Right cardiac atrium (tissue), 5 donors: ENCODE data around the gene PROK2. TPM values are rescaled to one million over a fixed set of nuclear protein-coding genes. Genes with fewer than 3 reads are reported as not detected.
A peak's percentile ranks its signal among the peaks of the same experiment; 100 is the strongest.

ENCODE experiments used
- ATAC-seq, 2 donors: fragments of 200-7000 bp; cut with Tn5 transposase; one replicate each; pipeline versions ENCODE4 v1.8.0 to v1.9.1; 2020; ENCODE audit warnings: moderate library complexity in 2 of 2, mild to moderate bottlenecking in 1 of 2
- DNase-seq, 3 donors: peaks; one replicate each; pipeline ENCODE4 v3.0.0-alpha.2; 2020
- H3K27ac ChIP-seq: one replicate; pipeline ENCODE4 v1.5.1; 2013; ENCODE audit warnings: mild to moderate bottlenecking, low read length, control low read depth, moderate library complexity
- H3K27me3 ChIP-seq: one replicate; pipeline ENCODE4 v1.6.1; 2013; ENCODE audit not compliant: control insufficient read depth, insufficient read depth
- H3K4me1 ChIP-seq: one replicate; pipeline ENCODE4 v1.6.1; 2013; ENCODE audit warnings: low read length; ENCODE audit not compliant: control insufficient read depth, insufficient read depth
- H3K4me3 ChIP-seq: one replicate; pipeline ENCODE4 v1.5.1; 2013; ENCODE audit warnings: low read length, control low read depth
- H3K9me3 ChIP-seq: one replicate; pipeline ENCODE4 v1.6.1; 2013; ENCODE audit warnings: low read length; ENCODE audit not compliant: control insufficient read depth
- WGBS: extraction: QIAGEN DNeasy Blood & Tissue Kit; methylation state at CpG from one replicate; pipeline ENCODE4 v1.1.7; 2013; 5-methylcytosine and 5-hydroxymethylcytosine counted together
- intact Hi-C, 4 donors: fragments of 100-400 bp; cut with DNase I; formaldehyde crosslinking; loops; one replicate each; pipeline versions ENCODE4 v1.11.0 to v1.14.0; 2022 to 2023
- polyA plus RNA-seq: library from polyadenylated mRNA; stranded (reverse); fragments of 200-250 nt; gene quantifications from one replicate; pipeline ENCODE4 v1.2.3, GENCODE V29; 2013
- total RNA-seq, 4 donors: library from RNA; stranded (reverse); fragmentation: NEBNext Ultra II Directional; extraction: Animal tissue kit (Norgen Biotek cat#: 25700); gene quantifications; one replicate each; pipeline ENCODE4 v1.2.1, GENCODE V29; 2021
- donor health status: healthy with polysubstance abuse.
- donor health status: DM: no; HTN: yes; CAD: no.
- donor health status: DM: no; HTN: no; CAD: no.
- donor health status: DM: no; HTN: yes; CAD: no; lungs with severe emphysema.
- donor health status: DM: yes; HTN: yes; CAD: no.

Gene PROK2
- total and polyA plus RNA-seq, 5 donors = 0.11 to 0.31 (median 0.15) TPM; not detected in 2

- Histone ChIP-seq H3K4me1 (no peaks in the 10 kb centered on the region), H3K4me3 (no peak overlapping the region)
Measured at GRCh38 chr3:71809321-71810026, 24.5 kb upstream of the PROK2 start.

GRCh38 chr3:71806736-71807135, 21.8 kb upstream of the PROK2 start:
- DNase-seq (no peak), ATAC-seq (no peak)
- WGBS = 73% methylated on average over 3 of the region's 3 CpGs
- intact Hi-C loops = no loop called here
- H3K4me1 ChIP-seq = no peaks in the 10 kb centered on the region
- H3K4me3 ChIP-seq = no peak overlapping the region
- peaks cover 3% of the 10 kb centered on the region for H3K27me3 ChIP-seq
- no peak overlapping the region for H3K27ac ChIP-seq
- no peaks in the 10 kb centered on the region for H3K9me3 ChIP-seq

More at GRCh38 chr3:71809321-71810026, 24.5 kb upstream of the PROK2 start:
- ATAC-seq (no peak), DNase-seq (no peak)
- WGBS = 85% methylated on average over 6 of the region's 6 CpGs
- Histone ChIP-seq H3K27me3 (no peaks in the 10 kb centered on the region), H3K9me3 (no peaks in the 10 kb centered on the region), H3K27ac (no peak overlapping the region)
- intact Hi-C loops = no loop called here

GRCh38 chr3:71805691-71806090, 20.7 kb upstream of the PROK2 start:
- intact Hi-C loops = no loop called here
- ATAC-seq (no peak), DNase-seq (no peak)
- Histone ChIP-seq H3K27ac (no peak overlapping the region), H3K4me1 (no peaks in the 10 kb centered on the region), H3K27me3 (peaks cover 3% of the 10 kb centered on the region), H3K9me3 (no peaks in the 10 kb centered on the region), H3K4me3 (no peak overlapping the region)
- 82% methylated on average over 2 of the region's 2 CpGs for WGBS

- Histone ChIP-seq H3K4me1 (no peaks in the 10 kb centered on the region), H3K9me3 (no peaks in the 10 kb centered on the region), H3K27me3 (peaks cover 3% of the 10 kb centered on the region), H3K4me3 (no peak overlapping the region), H3K27ac (no peak overlapping the region)
- no peak for DNase-seq
- WGBS = 83% methylated on average over 3 of the region's 3 CpGs
- ATAC-seq = peak in 1 of 2 donors; percentile 23
- intact Hi-C loops = no loop called here
Measured at GRCh38 chr3:71805199-71805598, 20.3 kb upstream of the PROK2 start.

GRCh38 chr3:71803248-71803647, 18.3 kb upstream of the PROK2 start:
- 90% methylated on average over 3 of the region's 3 CpGs for WGBS

GRCh38 chr3:71801986-71802385, 17.0 kb upstream of the PROK2 start:
- Histone ChIP-seq H3K9me3 (no peaks in the 10 kb centered on the region), H3K4me1 (no peaks in the 10 kb centered on the region), H3K4me3 (no peak overlapping the region), H3K27me3 (peaks cover 3% of the 10 kb centered on the region), H3K27ac (no peak overlapping the region)
- DNase-seq (no peak), ATAC-seq (no peak)
- intact Hi-C loops = no loop called here
- WGBS = 84% methylated on average over 2 of the region's 2 CpGs

More at GRCh38 chr3:71803248-71803647, 18.3 kb upstream of the PROK2 start:
- Histone ChIP-seq H3K4me1 (no peaks in the 10 kb centered on the region), H3K27me3 (peaks cover 3% of the 10 kb centered on the region), H3K9me3 (no peaks in the 10 kb centered on the region), H3K27ac (no peak overlapping the region), H3K4me3 (no peak overlapping the region)
- no peak for DNase-seq
- no peak for ATAC-seq
- intact Hi-C loops = no loop called here

- ATAC-seq = no peak
- no peak overlapping the region for H3K4me3 ChIP-seq
- DNase-seq = no peak
- intact Hi-C loops = no loop called here
- H3K4me1 ChIP-seq = no peaks in the 10 kb centered on the region
- no peaks in the 10 kb centered on the region for H3K9me3 ChIP-seq
- H3K27ac ChIP-seq = no peak overlapping the region
- 61% methylated on average over 3 of the region's 3 CpGs for WGBS
- peaks cover 3% of the 10 kb centered on the region for H3K27me3 ChIP-seq
Measured at GRCh38 chr3:71800023-71800422, 15.1 kb upstream of the PROK2 start.

- ATAC-seq (no peak), DNase-seq (no peak)
- Histone ChIP-seq H3K9me3 (no peaks in the 10 kb centered on the region), H3K4me3 (no peak overlapping the region), H3K27me3 (no peaks in the 10 kb centered on the region), H3K4me1 (no peaks in the 10 kb centered on the region), H3K27ac (no peak overlapping the region)
- WGBS = 87% methylated on average over 7 of the region's 7 CpGs
- intact Hi-C loops = no loop called here
Measured at GRCh38 chr3:71797455-71797854, 12.5 kb upstream of the PROK2 start.

GRCh38 chr3:71796290-71796689, 11.3 kb upstream of the PROK2 start:
- intact Hi-C loops = no loop called here
- Histone ChIP-seq H3K4me3 (no peak overlapping the region), H3K27ac (no peak overlapping the region), H3K9me3 (no peaks in the 10 kb centered on the region), H3K27me3 (no peaks in the 10 kb centered on the region), H3K4me1 (no peaks in the 10 kb centered on the region)
- no peak for ATAC-seq
- 88% methylated on average over 3 of the region's 3 CpGs for WGBS
- no peak for DNase-seq

GRCh38 chr3:71791634-71792033, 6.7 kb upstream of the PROK2 start:
- ATAC-seq = no peak

GRCh38 chr3:71789922-71790321, 5.0 kb upstream of the PROK2 start:
- Histone ChIP-seq H3K9me3 (no peaks in the 10 kb centered on the region), H3K4me1 (peaks cover 4% of the 10 kb centered on the region), H3K4me3 (no peak overlapping the region), H3K27ac (no peak overlapping the region), H3K27me3 (no peaks in the 10 kb centered on the region)
- 89% methylated on average over 1 of the region's 1 CpG for WGBS
- ATAC-seq = no peak
- intact Hi-C loops = no loop called here
- no peak for DNase-seq

More at GRCh38 chr3:71791634-71792033, 6.7 kb upstream of the PROK2 start:
- no peak overlapping the region for H3K27ac ChIP-seq
- no peaks in the 10 kb centered on the region for H3K4me1 ChIP-seq
- H3K27me3 ChIP-seq = no peaks in the 10 kb centered on the region
- DNase-seq = no peak
- WGBS = 79% methylated on average over 1 of the region's 1 CpG
- intact Hi-C loops = no loop called here
- H3K9me3 ChIP-seq = no peaks in the 10 kb centered on the region
- H3K4me3 ChIP-seq = no peak overlapping the region
